Osteocyte (in vitro differentiated cells): Measurements from ENCODE around the gene LIMS3. TPM values are rescaled to one million over a fixed set of nuclear protein-coding genes. Genes with fewer than 3 reads are reported as not detected.
"Not testable (repeated sequence)": the region's sequence is repeated elsewhere in the genome, so short reads cannot be mapped to it uniquely, and the experiment has no call there.

ENCODE experiments used
- DNase-seq: peaks from one replicate; pipeline ENCODE4 v3.0.0; 2021; ENCODE audit warnings: mixed read lengths; ENCODE audit not compliant: unreplicated experiment; ENCODE audit errors: extremely low spot score
- H3K27ac Mint-ChIP-seq: one replicate; pipeline ENCODE4 v1.8.0; 2021; ENCODE audit warnings: mild to moderate bottlenecking, mixed read lengths; ENCODE audit not compliant: unreplicated experiment
- H3K27me3 Mint-ChIP-seq: one replicate; pipeline ENCODE4 v1.8.0; 2021; ENCODE audit warnings: mixed read lengths; ENCODE audit not compliant: unreplicated experiment
- H3K36me3 Mint-ChIP-seq: one replicate; pipeline ENCODE4 v1.8.0; 2021; ENCODE audit warnings: mixed read lengths; ENCODE audit not compliant: unreplicated experiment
- H3K4me1 Mint-ChIP-seq: one replicate; pipeline ENCODE4 v1.8.0; 2021; ENCODE audit warnings: mixed read lengths; ENCODE audit not compliant: unreplicated experiment
- H3K4me3 Mint-ChIP-seq: one replicate; pipeline ENCODE4 v1.8.0; 2021; ENCODE audit warnings: mild to moderate bottlenecking, moderate library complexity, mixed read lengths; ENCODE audit not compliant: unreplicated experiment
- H3K9me3 Mint-ChIP-seq: one replicate; pipeline ENCODE4 v1.8.0; 2021; ENCODE audit warnings: mixed read lengths; ENCODE audit not compliant: unreplicated experiment
- total RNA-seq: library from RNA; stranded (reverse); gene quantifications from 2 replicates; pipeline ENCODE4 v1.2.1, GENCODE V29; 2021

Gene LIMS3
- total RNA-seq, 1 donor from 2014 or later: 4.2 TPM

DNA sequence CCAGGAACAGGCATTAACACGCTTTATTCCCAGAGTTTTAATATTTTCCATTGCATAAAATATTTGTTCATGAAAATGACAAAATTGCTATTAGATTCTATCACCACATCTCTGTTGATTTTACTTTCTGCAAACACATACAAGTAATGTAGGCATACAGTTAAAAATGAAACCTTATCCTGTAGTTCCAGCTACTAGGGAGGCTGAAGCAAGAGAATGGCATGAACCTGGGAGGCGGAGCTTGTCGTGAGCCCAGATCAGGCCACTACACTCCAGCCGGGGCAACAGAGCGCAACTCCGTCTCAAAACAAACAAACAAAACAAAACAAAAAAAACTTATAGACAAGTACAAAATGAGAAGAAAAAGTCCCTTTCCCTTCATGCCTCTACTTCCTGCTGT lies 38.0 kb downstream of the LIMS3 start:
- H3K4me3 Mint-ChIP-seq, H3K27me3 Mint-ChIP-seq, H3K9me3 Mint-ChIP-seq, H3K36me3 Mint-ChIP-seq, DNase-seq, H3K4me1 Mint-ChIP-seq, H3K27ac Mint-ChIP-seq: not testable (repeated sequence)

DNA sequence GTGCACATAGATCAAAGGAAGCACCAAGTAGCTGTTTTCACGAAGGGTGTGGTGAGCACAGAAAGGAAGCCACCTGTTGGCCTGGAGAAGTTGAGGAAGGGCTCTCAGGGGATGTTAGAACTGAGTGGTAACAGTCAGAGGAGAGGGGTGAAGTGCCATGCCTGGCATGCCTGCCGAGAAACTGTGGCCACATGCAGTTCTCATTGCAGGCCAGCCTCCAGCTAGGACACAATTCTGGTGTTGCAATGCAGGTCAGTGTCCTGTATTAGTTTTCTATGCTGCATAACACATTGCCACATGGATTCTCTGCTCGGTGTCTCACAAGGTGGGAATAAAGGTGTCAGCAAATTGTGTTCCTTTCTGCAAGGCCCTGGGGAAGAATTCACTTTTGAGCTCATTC lies 46.9 kb downstream of the LIMS3 start:
- H3K9me3 Mint-ChIP-seq, H3K27me3 Mint-ChIP-seq, H3K27ac Mint-ChIP-seq, DNase-seq, H3K4me3 Mint-ChIP-seq, H3K36me3 Mint-ChIP-seq, H3K4me1 Mint-ChIP-seq: not testable (repeated sequence)

DNA sequence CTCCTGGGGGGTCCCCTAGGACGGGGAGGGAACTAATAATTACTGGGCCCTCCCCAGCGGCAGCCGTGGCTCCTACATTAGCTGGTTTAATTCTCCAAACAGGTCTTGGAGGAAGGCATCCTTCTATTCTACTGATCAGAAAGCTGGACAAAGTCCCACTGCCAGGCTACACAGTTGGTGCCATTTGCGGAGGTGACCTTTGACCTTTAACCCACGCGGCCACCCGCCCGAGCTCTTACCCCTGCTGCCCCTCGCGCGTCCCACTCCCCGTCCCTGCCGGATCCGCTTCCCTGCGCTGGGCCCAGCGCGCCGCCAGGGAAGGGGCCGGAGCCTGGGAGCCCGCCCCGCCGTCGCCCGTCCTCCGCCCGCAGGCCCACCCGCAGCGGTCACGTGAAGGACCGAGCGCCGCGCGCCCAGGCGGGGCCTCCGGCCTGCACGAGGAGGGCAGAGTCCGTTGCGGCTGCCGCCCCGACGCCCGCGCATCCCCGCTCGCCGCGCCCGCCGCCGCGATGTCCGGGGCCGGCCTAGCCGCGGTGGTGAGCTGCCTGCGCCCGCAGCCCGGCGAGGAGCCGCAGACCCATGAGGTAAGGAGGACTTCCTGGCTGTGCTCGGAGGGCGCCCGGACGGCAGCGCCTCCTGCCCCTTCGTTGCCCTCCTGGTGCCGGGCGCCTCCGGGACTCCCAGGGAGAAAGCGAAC lies 48.9 kb downstream of the LIMS3 start:
- H3K27ac Mint-ChIP-seq, H3K27me3 Mint-ChIP-seq, H3K4me1 Mint-ChIP-seq, H3K9me3 Mint-ChIP-seq, H3K4me3 Mint-ChIP-seq, DNase-seq, H3K36me3 Mint-ChIP-seq: not testable (repeated sequence)

DNA sequence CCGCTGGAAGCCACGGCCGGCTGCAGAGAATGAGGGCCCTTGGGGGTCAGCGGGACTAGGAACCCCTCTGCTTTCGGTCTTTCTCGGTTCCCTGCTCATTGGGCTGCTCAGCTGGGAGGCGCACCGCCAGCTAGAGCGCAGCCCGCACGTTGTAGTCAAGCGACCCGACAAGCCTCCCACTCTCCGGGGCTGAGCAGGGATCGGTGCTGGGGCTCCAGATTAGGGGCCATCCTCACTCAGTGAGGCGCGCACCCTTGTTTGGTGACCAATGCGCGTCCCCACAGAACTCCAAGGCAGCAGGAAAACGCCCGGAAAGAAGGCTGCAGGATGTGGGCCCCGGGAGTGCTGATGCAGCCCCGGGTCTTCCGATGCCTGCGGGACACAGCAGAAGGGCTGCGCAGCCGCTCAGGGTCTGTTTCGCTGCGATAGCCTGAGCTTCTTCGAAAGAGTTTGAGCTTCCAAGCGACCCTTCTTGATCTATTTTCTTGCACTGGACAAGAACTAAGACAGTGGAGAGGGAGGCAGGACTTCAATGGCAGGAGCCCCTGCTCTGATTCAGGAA lies 49.6 kb downstream of the LIMS3 start:
- H3K9me3 Mint-ChIP-seq, DNase-seq, H3K27ac Mint-ChIP-seq, H3K4me3 Mint-ChIP-seq, H3K36me3 Mint-ChIP-seq, H3K27me3 Mint-ChIP-seq, H3K4me1 Mint-ChIP-seq: not testable (repeated sequence)

DNA sequence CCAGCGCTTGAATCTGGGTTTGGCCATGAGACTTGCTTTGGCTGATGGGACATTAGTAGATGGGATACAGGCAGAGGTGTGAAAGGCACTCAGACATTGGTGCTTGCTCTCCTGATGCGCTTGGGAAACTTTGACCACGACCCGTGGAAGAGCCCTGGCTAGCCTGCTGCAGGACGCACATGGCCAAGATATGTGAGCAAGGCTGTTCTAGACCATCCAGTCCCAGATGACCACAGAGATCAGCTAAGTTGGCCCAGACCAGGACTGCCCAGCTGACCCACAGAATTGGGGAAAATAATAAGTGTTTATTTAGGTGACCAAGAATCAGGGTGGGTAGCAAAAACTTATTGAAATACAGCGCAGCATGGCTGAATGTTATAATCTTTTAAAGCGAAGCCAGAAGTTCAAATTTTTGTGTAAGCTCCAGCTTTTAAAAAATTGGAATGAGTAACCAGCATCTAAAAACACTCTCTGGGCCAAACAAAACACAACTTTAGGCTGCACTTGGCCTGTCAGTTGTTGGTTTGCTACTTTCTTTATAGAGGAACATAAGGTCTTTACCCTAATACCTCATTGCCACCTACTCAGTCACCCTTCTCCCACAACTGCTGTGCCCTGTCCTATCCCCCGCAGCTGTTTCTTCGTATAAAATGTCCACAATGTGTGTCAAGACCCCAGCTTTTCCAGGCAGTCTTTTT lies 51.8 kb downstream of the LIMS3 start:
- not testable (repeated sequence) for H3K36me3 Mint-ChIP-seq, DNase-seq, H3K4me3 Mint-ChIP-seq, H3K27me3 Mint-ChIP-seq, H3K9me3 Mint-ChIP-seq, H3K4me1 Mint-ChIP-seq, H3K27ac Mint-ChIP-seq

DNA sequence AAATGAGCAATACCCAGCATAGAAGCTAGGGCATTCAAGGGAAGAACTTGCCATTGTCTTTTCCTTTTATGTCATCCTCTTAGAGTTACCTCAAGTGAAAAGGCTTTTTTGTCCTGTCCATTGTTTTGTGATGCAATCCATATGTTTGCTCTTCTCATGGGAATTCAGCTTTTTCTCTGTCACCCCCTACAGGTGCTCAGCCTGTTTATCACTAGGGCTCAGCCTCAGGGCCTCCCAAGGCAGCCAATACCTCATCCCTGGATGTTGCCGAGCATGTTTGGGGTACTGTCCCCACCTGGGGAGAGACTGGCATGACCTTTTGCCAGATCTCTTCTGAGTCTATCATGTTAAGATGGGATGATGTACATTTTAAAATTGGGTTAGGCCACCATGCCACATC lies 65.5 kb downstream of the LIMS3 start:
- not testable (repeated sequence) for H3K4me3 Mint-ChIP-seq, H3K36me3 Mint-ChIP-seq, H3K9me3 Mint-ChIP-seq, DNase-seq, H3K27ac Mint-ChIP-seq, H3K27me3 Mint-ChIP-seq, H3K4me1 Mint-ChIP-seq

DNA sequence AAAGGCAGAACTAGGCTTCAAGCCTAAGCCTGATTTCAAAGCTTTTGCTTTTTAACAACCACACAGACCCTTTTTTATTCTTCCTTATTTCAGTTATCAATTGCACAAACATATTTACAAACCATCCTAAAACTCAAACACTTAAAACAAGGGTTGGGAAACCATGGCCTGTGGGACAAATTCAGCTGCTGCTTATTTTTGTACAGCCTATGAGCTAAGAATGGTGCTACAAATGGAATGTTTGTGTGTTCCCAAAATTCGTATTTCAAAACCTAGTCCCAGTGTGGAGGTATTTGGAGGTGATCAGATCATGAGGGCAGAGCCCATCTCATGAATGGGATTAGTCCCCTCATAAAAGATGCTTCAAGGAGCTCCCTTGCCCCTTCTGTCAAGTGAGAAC lies 67.0 kb downstream of the LIMS3 start:
- H3K36me3 Mint-ChIP-seq, H3K4me3 Mint-ChIP-seq, H3K27ac Mint-ChIP-seq, H3K9me3 Mint-ChIP-seq, H3K27me3 Mint-ChIP-seq, H3K4me1 Mint-ChIP-seq, DNase-seq: not testable (repeated sequence)

DNA sequence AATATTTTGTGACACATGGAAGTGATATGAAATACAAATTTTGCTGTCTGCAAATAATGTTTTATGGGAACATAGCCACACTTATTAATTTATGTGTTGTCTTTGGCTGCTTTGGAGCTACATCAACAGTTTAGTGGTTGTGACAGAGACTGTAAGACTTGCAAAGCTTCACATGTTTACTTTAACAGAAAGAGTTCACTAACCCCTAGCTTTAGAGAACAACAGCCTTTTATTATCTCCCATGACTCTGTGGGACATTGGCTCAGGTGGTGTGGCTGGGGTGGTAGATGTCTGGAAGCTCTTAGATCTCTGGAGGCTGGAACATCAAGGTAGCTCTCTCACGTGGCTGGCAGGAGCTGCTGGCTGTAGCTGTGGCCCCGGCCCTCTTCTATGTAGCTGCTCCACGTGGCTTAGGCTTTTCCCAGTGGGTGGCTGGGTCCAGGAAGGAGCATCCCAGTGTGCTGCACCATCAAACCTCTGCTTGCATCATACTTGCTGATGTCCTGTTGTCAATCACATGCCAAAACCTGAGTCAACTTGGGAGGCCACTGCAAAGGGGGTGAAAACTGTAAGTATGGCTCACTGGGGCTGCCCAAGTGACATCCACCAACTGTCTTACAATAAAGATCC lies 67.7 kb downstream of the LIMS3 start:
- not testable (repeated sequence) for H3K4me3 Mint-ChIP-seq, DNase-seq, H3K9me3 Mint-ChIP-seq, H3K27me3 Mint-ChIP-seq, H3K4me1 Mint-ChIP-seq, H3K36me3 Mint-ChIP-seq, H3K27ac Mint-ChIP-seq

DNA sequence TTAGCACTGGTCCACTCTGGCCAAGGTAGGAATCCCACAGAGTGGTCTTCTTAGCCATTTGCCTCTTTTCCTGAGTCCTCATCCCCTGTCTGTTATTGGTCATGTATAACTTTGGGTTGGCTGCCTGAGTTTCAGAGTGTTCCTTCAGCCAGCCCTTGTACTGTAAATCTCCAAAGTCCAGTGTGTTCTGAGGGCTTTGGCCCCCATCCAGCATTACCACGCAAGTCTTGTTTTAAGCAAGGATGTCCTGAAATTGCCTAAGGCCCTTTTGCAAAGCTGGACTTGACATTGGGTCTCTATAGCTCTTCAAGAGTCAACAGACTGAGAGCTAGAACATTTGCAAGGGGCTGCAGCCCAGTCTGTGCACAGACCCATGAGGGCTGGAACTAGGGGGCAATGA lies 68.4 kb downstream of the LIMS3 start:
- not testable (repeated sequence) for H3K4me1 Mint-ChIP-seq, H3K27ac Mint-ChIP-seq, H3K27me3 Mint-ChIP-seq, H3K9me3 Mint-ChIP-seq, H3K4me3 Mint-ChIP-seq, H3K36me3 Mint-ChIP-seq, DNase-seq

DNA sequence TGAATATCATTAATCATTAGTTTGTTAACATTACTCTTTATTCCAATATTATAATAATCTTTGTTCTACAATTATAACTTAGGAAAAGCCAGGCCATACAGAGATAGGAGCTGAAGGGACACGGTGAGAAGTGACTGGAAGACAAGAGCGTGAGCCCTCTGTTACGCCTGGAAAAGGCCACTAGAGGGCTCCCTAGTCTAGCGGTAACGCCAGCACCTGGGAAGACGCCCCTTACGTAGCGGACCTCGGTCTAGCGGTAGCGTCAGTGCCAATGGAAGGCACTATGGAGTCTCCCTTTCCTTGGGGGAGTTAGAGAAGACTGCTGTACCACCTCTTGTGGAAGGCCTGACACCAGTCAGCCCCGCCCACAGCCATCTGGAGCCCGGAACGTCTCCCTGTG lies 71.4 kb downstream of the LIMS3 start:
- not testable (repeated sequence) for DNase-seq, H3K27ac Mint-ChIP-seq, H3K36me3 Mint-ChIP-seq, H3K4me3 Mint-ChIP-seq, H3K27me3 Mint-ChIP-seq, H3K4me1 Mint-ChIP-seq, H3K9me3 Mint-ChIP-seq

DNA sequence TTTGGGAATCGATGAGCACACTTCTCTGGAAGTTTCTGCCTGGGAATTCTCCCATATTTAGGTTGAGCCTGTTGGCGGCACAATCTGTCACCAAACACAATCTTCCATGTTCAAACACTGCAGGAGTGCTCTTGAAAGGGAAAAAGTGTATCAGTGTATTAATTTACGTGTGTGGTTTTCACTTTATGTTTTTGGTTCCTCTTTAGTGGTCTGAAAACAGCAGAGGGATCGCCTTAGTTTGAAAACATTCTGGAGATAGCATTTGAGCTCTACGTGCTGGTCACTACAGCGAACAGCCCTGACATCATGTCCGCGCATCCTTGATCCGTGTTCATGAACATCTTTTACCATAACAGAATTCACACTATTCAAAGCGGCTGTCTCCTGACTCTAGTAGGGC lies 73.2 kb downstream of the LIMS3 start:
- H3K4me3 Mint-ChIP-seq, DNase-seq, H3K9me3 Mint-ChIP-seq, H3K27ac Mint-ChIP-seq, H3K27me3 Mint-ChIP-seq, H3K36me3 Mint-ChIP-seq, H3K4me1 Mint-ChIP-seq: not testable (repeated sequence)
